ENCODE results near the gene NSL1.
A peak's percentile ranks its signal among the peaks of the same experiment; 100 is the strongest.
"Not testable (repeated sequence)": the region's sequence is repeated elsewhere in the genome, so short reads cannot be mapped to it uniquely, and the experiment has no call there.

Gene NSL1

GRCh38 chr1:212746546-212746945 lies 45.0 kb downstream of the NSL1 start:
- DNase-seq, result no peak

GRCh38 chr1:212745303-212745702 lies 46.3 kb downstream of the NSL1 start:
- DNase-seq, result no peak

- DNase-seq, result no peak
These were observed 47.6 kb downstream of the NSL1 start for GRCh38 chr1:212743901-212744475.

GRCh38 chr1:212738330-212738729 lies 53.2 kb downstream of the NSL1 start:
- no peak for DNase-seq

- DNase-seq, result no peak
These were observed 54.0 kb downstream of the NSL1 start for GRCh38 chr1:212737559-212737958.

- DNase-seq, result no peak
These were observed 58.5 kb downstream of the NSL1 start for GRCh38 chr1:212733109-212733508.

- DNase-seq, result no peak
These were observed 59.9 kb downstream of the NSL1 start for GRCh38 chr1:212731630-212732029.

GRCh38 chr1:212728606-212729005 lies 63.0 kb downstream of the NSL1 start:
- DNase-seq, result no peak

- peak; percentile 73 for DNase-seq
These were observed 64.0 kb downstream of the NSL1 start for GRCh38 chr1:212727386-212728181.

GRCh38 chr1:212724679-212725078 lies 66.9 kb downstream of the NSL1 start:
- DNase-seq, result not testable (repeated sequence)

- DNase-seq, result no peak
These were observed 69.2 kb downstream of the NSL1 start for GRCh38 chr1:212722270-212722957.

- peak; percentile 82 for DNase-seq
These were observed 70.0 kb downstream of the NSL1 start for GRCh38 chr1:212721388-212722247.

- no peak for DNase-seq
These were observed 71.9 kb downstream of the NSL1 start for GRCh38 chr1:212719633-212720032.

- peak; percentile 36 for DNase-seq
These were observed 73.1 kb downstream of the NSL1 start for GRCh38 chr1:212718499-212718898.

- DNase-seq, result no peak
These were observed 75.4 kb downstream of the NSL1 start for GRCh38 chr1:212716161-212716560.

GRCh38 chr1:212713465-212714136 lies 78.0 kb downstream of the NSL1 start:
- no peak for DNase-seq

- peak; percentile 86 for DNase-seq
These were observed 78.9 kb downstream of the NSL1 start for GRCh38 chr1:212712451-212713303.

GRCh38 chr1:212711974-212712373 lies 79.6 kb downstream of the NSL1 start:
- DNase-seq, result not testable (repeated sequence)

- DNase-seq, result no peak
These were observed 81.0 kb downstream of the NSL1 start for GRCh38 chr1:212710566-212710965.

GRCh38 chr1:212703991-212704564 lies 87.5 kb downstream of the NSL1 start:
- DNase-seq, result no peak

GRCh38 chr1:212702672-212703071 lies 88.9 kb downstream of the NSL1 start:
- no peak for DNase-seq

Measured in fibroblast of skin of back (primary cell).